Jurkat, Clone E6-1 (cell line): ENCODE measurements around the gene PRUNE2.

Source experiments
- DNase-seq: peaks from one replicate; pipeline ENCODE4 v3.0.0-alpha.2; 2011; ENCODE audit warnings: low read depth, low spot score
- H3K4me3 ChIP-seq: 2 replicates; pipeline ENCODE4 v1.5.1; 2011; ENCODE audit warnings: mild to moderate bottlenecking, low read length, control low read depth, moderate library complexity

PRUNE2 gene

DNA sequence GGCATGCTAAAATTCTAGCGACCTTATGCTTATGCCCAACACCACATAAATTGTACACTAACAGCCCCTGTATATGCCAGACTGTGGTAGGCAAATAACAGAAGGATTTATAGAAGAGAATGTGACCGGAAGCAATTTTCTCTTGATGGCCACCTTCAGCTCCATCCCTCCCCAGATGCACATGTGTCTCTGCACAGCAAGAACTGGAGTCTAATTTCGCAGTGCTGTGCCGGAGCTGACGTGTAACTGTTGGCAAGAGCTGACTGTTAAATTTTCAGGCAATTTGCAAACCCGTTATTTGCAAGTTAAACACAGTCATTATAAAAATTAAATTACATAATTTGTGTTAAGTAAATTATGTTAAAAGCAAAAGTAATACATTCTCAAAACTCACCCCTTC, 93.3 kb downstream of the PRUNE2 start:
- H3K4me3 ChIP-seq = no peak overlapping the region

DNA sequence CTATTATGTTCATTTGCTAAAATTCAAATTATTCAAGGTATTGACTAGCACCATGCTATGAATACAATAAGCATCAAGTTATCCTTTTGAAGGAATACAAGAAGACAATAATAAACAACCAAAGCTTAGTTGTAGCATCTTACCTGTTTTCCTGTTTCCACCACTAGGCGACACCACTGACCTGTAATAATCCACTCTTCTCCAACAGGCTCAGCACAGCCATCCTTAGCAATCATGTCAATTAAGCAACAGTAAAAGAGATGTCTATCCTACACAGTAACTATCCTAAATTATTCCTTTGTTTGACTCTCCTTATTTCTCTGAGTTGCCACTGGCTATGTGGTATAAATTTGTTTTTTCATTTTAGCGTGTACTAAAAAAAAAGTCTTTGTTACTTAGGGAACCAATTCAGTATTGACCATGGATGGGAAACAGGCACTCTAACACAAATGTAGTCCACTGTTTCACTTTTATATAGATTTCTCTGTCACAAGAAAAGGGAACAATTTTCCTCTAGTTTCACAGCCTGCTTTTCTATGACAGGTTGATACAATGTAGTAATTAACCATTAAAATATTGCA, 95.4 kb downstream of the PRUNE2 start:
- peak; percentile 61 for DNase-seq
- H3K4me3 ChIP-seq = no peak overlapping the region

More for the DNA sequence above, 93.3 kb downstream of the PRUNE2 start:
- no peak for DNase-seq

DNA sequence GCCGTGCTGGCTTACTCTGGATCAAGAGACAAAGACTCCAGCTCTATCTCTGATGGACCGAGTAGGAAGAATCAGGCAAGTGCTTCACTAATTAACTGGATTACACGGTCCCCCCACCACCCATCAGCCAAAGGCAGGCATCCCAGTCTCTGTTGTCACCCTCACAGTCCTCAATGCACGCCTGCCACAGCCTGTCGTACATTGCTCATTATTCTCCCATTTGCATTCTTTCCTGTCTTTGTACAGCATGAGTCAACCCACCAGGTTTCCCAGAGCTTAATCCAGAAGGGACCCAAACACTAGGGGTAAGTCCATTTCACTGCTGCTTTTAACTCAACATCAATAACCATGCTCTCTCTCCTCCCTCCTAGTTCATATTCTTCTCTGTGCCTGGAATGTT, 97.3 kb downstream of the PRUNE2 start:
- no peak overlapping the region for H3K4me3 ChIP-seq
- DNase-seq = no peak

DNA sequence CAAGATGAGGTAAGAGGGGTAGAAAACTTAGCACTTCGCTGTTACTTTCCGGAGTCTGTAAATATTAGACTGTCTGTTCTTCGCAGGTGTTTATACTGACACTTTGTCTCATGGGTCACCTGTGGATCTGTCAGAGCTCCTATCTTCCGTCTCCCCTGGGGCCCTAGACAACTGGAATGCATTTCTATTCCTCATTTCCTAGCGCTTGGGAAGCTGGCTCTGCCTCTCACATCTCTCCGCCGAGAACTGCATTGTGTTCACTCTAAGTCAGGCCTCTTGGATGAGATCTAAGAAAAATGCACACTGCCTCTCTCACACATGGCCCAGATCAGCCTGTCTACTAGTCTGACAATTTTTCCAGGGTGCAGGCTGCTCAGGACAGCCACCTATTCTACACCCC, 102.2 kb downstream of the PRUNE2 start:
- no peak overlapping the region for H3K4me3 ChIP-seq

DNA sequence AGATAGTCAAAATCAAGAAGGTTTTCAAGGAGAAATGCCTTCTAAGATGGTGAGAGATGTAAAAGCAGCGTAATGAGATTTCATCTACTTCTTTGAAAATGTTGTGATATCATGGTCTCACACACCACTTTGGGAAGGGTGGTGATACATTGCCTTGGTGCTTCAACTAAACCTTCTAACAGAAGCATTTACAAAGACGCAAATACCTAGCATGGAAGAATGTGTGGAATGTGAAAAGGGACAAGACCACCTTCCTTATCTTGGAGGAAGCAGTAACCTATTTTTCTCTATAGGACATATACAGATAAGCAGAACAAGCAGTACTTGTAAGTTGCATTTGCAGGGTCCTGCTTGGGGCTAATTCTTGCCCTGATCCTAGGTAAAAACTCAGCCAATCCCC, 102.8 kb downstream of the PRUNE2 start:
- no peak overlapping the region for H3K4me3 ChIP-seq
- DNase-seq = no peak

More for the DNA sequence above, 102.2 kb downstream of the PRUNE2 start:
- DNase-seq = no peak

DNA sequence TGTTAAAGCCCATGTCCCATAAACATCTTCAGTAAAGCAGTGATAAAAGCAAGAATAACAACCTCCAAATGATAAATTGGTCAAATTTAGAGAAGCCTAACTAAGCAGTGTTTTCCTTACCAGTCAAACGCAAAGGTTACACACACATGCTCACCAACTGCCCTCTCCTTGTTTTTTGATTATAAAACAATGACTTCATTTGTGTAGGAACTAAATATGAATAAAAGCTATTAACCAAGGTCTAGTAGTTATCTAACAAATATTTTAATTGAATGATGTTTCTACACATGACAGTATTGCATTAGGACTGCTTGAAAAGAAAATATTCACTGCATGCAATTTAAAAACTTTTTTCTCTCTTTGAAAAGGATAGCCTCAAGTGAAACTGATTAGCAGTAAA, 105.0 kb downstream of the PRUNE2 start:
- no peak for DNase-seq
- H3K4me3 ChIP-seq = no peak overlapping the region

DNA sequence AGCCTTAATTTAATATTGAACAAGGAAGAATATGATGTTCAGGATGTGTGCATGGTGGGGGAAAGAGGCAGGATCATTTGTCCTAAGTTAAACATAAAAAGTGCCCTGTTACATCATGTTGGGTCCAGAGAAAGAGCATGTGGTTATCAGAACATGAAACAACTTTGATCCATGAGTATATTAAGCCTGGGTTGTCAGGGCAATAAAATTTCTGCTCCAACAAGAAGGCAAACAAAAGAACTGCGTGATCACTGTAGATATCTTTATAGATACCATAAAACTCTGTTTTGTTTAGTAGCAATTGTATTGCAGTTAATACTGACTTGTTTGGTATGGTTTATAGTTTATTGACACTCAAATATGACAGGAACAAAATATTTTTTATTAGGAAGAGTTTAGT, 106.4 kb downstream of the PRUNE2 start:
- no peak for DNase-seq

DNA sequence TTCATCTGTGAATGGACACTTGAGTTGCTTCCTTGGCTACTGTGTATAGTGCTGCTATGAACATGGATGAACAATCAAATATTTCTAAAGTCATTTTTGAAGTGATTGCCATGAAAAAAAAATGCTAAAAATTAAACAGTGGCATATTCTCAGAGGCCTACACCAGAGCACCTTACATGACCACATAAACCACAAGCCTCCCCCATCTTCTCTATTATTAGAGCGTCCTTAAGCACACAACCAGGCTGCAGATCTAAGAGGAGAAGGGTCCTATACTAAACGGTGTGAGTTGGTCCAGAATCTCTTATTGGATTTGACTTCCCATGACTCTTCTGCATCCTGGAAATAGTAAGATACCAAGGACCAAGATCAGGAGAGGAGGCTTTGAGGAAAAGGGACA, 107.4 kb downstream of the PRUNE2 start:
- DNase-seq = no peak
- H3K4me3 ChIP-seq = no peak overlapping the region

More for the DNA sequence above, 106.4 kb downstream of the PRUNE2 start:
- no peak overlapping the region for H3K4me3 ChIP-seq

DNA sequence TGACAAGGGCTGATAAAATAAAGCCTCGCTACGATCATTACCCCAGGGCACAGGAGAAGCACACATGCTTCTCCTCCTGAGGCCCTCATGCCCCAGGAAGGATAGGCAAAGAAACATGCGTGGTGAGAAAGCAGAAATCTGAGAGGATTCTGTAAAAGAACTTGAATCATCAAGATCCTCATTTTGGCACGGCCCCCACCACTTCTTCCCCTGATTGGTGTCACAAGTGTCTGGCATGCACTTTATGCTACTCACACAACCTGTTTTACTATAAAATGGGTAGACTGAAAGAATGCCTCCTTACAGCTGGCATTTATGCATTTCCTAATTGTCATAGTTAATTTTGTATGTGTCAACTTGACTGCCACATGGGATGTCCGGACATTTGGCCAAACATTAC, 109.6 kb downstream of the PRUNE2 start:
- no peak overlapping the region for H3K4me3 ChIP-seq
- no peak for DNase-seq

DNA sequence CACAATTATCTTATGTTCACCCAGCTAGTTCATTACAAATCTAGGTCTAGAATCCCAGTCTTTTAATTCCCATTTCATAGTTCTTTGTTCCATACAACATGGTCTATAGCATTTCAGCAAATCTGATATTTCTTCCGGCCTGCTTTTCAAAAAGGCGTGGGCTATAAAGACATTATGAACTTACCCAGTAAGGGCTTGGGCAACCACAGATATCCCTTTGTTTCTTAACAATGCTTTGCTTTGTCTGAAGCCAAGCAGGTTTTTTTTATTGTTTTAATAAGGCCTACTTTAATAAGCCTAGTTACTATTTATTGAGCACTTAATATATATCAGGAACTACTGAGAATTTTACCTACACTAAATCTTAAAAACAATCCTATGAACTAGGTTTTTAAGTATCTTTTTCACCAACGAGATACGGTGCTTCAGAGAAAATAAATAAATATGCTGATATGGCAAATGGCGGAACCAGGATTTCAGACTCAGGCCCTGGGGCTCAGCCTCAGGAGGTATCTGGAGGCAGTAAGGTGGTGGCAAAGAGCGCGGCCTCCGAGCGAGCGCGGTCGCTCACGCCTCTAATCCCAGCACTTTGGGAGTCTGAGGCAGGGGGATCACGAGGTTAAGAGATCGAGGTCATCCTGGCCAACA, 112.0 kb downstream of the PRUNE2 start:
- no peak for DNase-seq
- no peak overlapping the region for H3K4me3 ChIP-seq

DNA sequence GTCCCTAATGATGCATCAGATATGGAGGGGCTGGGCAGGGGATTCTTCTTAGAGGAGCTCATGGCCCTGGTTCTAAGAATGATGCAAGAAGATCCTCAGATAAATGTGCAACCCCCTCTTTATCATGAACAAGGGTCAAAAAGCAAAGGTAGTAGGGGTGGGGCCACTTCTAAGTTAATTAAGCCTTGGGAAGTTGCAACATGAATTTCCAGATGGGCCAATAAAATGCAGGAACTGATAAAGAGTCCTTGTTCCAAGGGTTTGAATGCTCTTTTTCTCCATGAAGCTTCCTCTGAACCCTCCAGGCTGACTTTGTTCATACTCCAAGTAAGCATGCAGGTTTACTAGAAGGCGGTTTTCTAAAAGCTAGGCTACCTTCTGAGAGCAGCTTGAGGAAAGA, 116.1 kb downstream of the PRUNE2 start:
- H3K4me3 ChIP-seq = no peak overlapping the region
- no peak for DNase-seq

DNA sequence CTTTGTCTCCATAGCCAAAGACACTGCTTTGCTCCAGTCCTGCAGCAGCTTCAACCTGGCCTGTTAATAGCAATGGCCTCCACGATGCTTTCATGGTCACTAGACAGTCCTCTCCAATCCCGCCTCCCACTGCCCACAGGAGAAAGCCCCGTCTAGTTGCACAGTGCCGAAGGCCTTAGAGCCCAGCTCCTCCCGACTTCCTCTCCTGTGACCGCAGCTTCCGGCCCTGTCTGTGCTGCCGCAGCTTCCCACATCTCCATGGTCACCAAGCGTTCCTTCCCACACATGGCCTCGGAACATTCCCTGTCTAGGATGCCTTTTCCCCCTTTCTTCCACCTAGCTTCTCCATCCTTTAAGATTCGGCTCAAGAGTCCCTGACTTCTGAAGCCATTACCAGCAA, 118.2 kb downstream of the PRUNE2 start:
- no peak overlapping the region for H3K4me3 ChIP-seq
- no peak for DNase-seq

DNA sequence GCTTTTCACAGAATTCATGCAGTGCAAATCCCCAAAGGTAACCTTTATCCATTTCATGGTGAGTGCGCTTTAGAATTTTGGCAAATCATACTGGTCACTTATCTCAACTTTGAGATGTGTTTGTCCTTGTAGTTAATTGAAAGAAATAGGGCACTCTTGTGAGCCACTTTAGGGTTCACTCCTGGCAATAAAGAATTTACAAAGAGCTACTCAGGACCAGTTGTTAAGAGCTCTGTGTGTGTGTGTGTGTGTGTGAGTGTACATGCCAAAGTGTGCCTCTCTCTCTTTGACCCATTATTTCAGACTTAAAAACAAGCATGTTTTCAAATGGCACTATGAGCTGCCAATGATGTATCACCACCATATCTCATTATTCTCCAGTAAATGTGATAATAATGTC, 120.4 kb downstream of the PRUNE2 start:
- no peak overlapping the region for H3K4me3 ChIP-seq
- DNase-seq = no peak

DNA sequence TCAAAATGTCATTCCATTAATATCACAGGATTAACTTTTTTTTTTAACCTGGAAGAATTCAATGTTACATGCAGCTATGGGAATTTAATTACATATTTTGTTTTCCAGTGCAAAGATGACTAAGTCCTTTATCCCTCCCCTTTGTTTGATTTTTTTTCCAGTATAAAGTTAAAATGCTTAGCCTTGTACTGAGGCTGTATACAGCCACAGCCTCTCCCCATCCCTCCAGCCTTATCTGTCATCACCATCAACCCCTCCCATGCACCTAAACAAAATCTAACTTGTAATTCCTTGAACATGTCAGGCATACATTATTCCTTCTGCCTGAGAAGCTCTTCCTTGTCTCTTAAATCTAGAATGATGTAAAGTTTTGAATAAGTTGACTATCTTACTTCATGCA, 121.0 kb downstream of the PRUNE2 start:
- H3K4me3 ChIP-seq = no peak overlapping the region
- no peak for DNase-seq

DNA sequence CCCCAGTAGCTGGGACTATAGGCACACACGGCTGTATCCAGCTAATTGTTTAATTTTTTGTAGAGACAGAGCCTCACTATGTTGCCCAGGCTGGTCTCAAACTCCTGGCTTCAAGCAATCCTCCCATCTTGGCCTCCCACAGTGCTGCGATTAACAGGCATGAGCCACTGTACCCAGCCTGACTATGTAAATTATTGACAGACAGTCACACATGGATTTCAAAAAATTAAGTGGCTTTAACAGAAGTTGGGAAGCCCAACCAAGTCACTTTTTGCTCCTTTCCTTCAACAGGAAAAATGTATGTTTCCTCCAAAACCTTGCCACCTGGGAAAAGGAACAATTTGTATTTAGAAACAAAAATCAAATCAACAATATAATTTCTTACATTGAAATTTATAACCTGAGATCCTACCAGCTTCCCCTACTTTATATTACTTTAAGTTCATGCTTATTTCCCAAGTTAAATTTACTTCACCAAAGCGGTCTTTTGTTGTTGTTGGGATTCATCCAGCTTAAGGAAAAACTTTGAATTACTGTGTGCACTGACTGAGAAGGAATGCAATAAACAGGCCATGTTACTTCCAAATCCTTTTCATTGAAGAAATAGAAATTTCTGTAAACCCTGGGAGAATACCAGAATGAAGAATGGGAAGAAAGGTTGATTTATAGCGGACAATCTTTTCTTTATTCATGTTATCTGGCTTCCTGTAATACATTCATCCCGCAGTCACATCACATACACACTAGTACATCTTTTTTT, 133.0 kb downstream of the PRUNE2 start:
- no peak overlapping the region for H3K4me3 ChIP-seq
- no peak for DNase-seq

DNA sequence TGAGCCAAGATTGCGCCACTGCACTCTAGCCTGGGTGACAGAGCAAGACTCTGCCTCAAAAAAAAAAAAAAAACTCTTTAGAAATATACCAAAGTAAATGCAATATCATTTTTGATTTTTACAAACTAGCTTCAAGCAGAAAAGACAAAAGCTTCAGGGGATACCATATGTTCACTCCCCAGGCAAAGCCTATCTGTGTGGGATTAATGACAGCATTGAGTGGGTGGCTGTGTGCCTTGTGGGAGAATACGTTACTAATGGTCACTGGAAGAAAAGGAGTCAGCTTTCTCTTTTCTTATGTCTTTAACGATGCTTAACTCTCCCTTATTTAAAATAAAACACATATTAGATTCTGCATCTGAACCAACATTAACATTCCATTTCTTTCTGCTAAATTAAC, 139.8 kb downstream of the PRUNE2 start:
- H3K4me3 ChIP-seq = no peak overlapping the region

DNA sequence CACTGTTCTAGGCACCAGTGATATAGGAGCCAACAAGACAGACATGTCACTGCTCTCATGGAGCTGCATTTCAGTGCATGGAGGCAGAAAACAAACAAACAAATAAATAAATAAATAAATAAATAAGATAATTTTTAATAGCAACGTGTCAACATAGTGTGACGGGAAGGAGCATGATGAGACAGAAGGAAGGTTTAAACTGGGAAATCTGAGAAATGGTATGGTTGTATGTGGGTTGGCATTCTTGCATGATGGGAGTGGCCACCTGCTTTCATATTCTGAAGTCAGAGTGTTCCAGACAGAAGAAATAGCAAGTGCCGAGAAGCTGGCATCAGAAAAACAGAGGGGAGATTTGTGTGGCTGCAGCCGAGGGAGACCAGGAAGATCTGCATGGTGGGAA, 141.8 kb downstream of the PRUNE2 start, which contains the start of gene PCA3:
Gene PCA3, plus strand, starts transcription at position 301 of the 400 bp plus-strand sequence.
- H3K4me3 ChIP-seq = no peak within 1 kb of the TSS
- DNase-seq = no peak

More for the DNA sequence above, 139.8 kb downstream of the PRUNE2 start:
- no peak for DNase-seq

DNA sequence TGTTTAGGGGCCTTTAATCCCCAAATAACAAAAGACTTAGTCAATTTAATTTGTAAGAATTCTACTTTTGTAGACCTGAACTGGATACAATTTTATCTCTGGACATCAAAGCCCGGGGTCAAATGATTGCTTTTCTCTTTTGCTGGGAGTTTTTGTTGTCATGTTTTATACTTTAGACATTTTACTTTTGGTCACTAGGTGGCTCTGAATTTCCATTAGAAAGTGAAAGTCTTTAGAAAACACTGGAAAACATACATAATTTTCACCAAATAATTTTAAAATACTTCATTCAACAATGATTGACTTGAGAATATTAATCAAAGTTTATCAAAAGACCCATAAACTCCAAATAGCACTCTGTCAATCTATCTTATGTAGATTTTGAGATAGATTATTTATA, 144.5 kb downstream of the PRUNE2 start:
- H3K4me3 ChIP-seq = no peak overlapping the region
- no peak for DNase-seq

DNA sequence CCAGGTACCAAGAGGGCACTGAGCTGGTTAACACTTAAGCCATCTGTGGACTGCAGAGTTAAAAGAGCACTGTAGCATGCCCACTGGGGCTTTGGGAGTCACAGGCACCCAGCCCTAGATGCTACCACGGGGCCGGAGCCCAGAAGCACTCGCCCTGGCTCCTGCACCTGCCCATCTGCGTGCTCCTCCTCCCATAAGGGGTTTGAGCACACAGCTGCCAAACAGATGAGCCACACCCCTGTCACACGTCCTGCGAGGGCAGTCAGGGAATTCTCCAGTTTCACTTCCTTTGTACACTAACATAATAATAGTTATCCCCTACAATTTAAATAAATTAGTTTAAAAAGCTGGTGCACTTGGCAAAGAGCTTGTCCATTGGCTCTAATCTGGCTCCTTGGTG, 146.2 kb downstream of the PRUNE2 start:
- no peak for DNase-seq
- H3K4me3 ChIP-seq = no peak overlapping the region

DNA sequence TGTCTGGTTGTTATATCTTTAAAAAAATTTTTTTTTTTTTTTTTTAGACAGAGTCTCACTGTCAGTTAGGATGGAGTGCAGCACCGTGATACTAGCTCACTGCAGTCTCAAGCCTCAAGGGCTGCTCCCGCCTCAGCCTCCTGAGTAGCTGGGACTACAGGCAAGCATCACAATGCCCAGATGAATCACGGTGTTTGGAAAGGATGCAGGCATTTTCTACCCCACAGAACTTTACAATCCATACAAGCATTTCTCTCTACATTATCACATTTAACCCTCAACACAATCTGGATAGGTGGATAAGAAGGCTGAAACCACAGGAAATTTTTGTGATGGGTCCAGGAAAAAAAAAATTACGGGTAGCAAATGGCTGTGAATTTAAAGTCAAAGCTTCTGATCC, 147.4 kb downstream of the PRUNE2 start:
- no peak for DNase-seq

More for the DNA sequence above, 147.4 kb downstream of the PRUNE2 start:
- no peak overlapping the region for H3K4me3 ChIP-seq
